ENCODE measurements around the gene TMEM37.
A peak's percentile ranks its signal among the peaks of the same experiment; 100 is the strongest.

Gene TMEM37

GRCh38 chr2:119424284-119425118, 7.2 kb upstream of the TMEM37 start:
- TF ChIP-seq MYC (IDR thresholded peaks at IDR 0.05; ENCODE audit: low read depth, low read length) (no peak), CTCF (IDR thresholded peaks at IDR 0.05; ENCODE audit: low read depth, low read length) (no peak), MAX (IDR thresholded peaks at IDR 0.05; ENCODE audit: low read depth, low read length) (no peak), POLR2A (IDR thresholded peaks at IDR 0.05; ENCODE audit: extremely low read depth, insufficient read length) (no peak)
- no peak for DNase-seq (ENCODE audit: low read depth)
- H3K4me3 ChIP-seq (ENCODE audit: low read depth, low read length) = no peak overlapping the region

- no peak for DNase-seq (ENCODE audit: low read depth)
- no peak for TF ChIP-seq POLR2A (IDR thresholded peaks at IDR 0.05; ENCODE audit: extremely low read depth, insufficient read length)
- no peak overlapping the region for H3K4me3 ChIP-seq (ENCODE audit: low read depth, low read length)
Observed at GRCh38 chr2:119425119-119425405, 6.6 kb upstream of the TMEM37 start.

GRCh38 chr2:119425620-119426395, 5.8 kb upstream of the TMEM37 start:
- TF ChIP-seq POLR2A (IDR thresholded peaks at IDR 0.05; ENCODE audit: extremely low read depth, insufficient read length) (no peak), CTCF (IDR thresholded peaks at IDR 0.05; ENCODE audit: low read depth, low read length) (no peak), MYC (IDR thresholded peaks at IDR 0.05; ENCODE audit: low read depth, low read length) (no peak), MAX (IDR thresholded peaks at IDR 0.05; ENCODE audit: low read depth, low read length) (no peak)
- no peak for DNase-seq (ENCODE audit: low read depth)
- no peak overlapping the region for H3K4me3 ChIP-seq (ENCODE audit: low read depth, low read length)

- no peak for DNase-seq (ENCODE audit: low read depth)
- TF ChIP-seq MAX (IDR thresholded peaks at IDR 0.05; ENCODE audit: low read depth, low read length) = no peak
- no peak for TF ChIP-seq MYC (IDR thresholded peaks at IDR 0.05; ENCODE audit: low read depth, low read length)
- TF ChIP-seq CTCF (IDR thresholded peaks at IDR 0.05; ENCODE audit: low read depth, low read length) = no peak
- no peak for TF ChIP-seq POLR2A (IDR thresholded peaks at IDR 0.05; ENCODE audit: extremely low read depth, insufficient read length)
- no peak overlapping the region for H3K4me3 ChIP-seq (ENCODE audit: low read depth, low read length)
Observed at GRCh38 chr2:119426396-119426675, 5.3 kb upstream of the TMEM37 start.

GRCh38 chr2:119426801-119427395, 4.8 kb upstream of the TMEM37 start:
- H3K4me3 ChIP-seq (ENCODE audit: low read depth, low read length) = no peak overlapping the region
- 0 out of 2 replicates have a peak, but pooled peaks have one; percentile 10 for TF ChIP-seq MYC (IDR thresholded peaks at IDR 0.05; ENCODE audit: low read depth, low read length)
- no peak for TF ChIP-seq CTCF (IDR thresholded peaks at IDR 0.05; ENCODE audit: low read depth, low read length)
- peak; percentile 76 for DNase-seq (ENCODE audit: low read depth)

- no peak for DNase-seq (ENCODE audit: low read depth)
- TF ChIP-seq CTCF (IDR thresholded peaks at IDR 0.05; ENCODE audit: low read depth, low read length) (no peak), MAX (IDR thresholded peaks at IDR 0.05; ENCODE audit: low read depth, low read length) (no peak), MYC (IDR thresholded peaks at IDR 0.05; ENCODE audit: low read depth, low read length) (no peak), POLR2A (IDR thresholded peaks at IDR 0.05; ENCODE audit: extremely low read depth, insufficient read length) (no peak)
- H3K4me3 ChIP-seq (ENCODE audit: low read depth, low read length) = no peak overlapping the region
Observed at GRCh38 chr2:119427756-119428155, 3.9 kb upstream of the TMEM37 start.

Measured in NB4 (cell line).